PC-3 (cell line): ENCODE results near the gene HECW1.

Experiments used
- CTCF ChIP-seq: fragments of 300-600 bp; sonication (generic); conservative IDR thresholded peaks from 2 replicates; pipeline ENCODE4 v1.5.1; 2017; ENCODE audit warnings: antibody characterized with exemption, low read depth, mild to moderate bottlenecking, low read length
- EZH2 ChIP-seq: fragments of 300-600 bp; sonication (generic); IDR thresholded peaks from one replicate; pipeline ENCODE4 v1.6.1; 2017; ENCODE audit warnings: antibody characterized with exemption, mild to moderate bottlenecking, low read length; ENCODE audit not compliant: unreplicated experiment
- EZH2phosphoT487 ChIP-seq: fragments of 300-600 bp; sonication (generic); IDR thresholded peaks from 2 replicates; pipeline ENCODE4 v1.6.1; 2018; ENCODE audit warnings: mild to moderate bottlenecking, antibody characterized with exemption, low read length, borderline replicate concordance

DNA sequence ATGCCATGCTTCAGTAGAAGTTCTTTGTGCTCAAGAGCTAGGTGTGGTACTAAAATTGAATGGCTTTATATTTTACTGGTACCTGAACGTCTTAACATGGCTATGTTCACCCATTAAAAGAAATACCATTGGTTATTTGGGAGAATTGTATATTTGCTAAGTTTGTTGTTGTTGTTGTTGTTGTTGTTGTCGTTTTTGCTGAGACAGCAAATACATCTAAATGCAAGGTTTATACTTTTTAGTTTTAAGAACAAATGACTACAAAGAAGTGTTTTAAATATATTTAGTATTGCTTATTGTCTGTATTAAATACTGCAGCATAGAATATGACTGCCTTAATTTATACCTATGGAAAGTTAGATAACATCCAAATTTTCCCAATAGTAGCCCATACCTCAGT, 66.9 kb downstream of the HECW1 start:
- TF ChIP-seq CTCF (no peak), EZH2phosphoT487 (no peak), EZH2 (no peak)
